ENCODE measurements around the gene MAML3.
A peak's percentile ranks its signal among the peaks of the same experiment; 100 is the strongest.

The MAML3 gene

DNA sequence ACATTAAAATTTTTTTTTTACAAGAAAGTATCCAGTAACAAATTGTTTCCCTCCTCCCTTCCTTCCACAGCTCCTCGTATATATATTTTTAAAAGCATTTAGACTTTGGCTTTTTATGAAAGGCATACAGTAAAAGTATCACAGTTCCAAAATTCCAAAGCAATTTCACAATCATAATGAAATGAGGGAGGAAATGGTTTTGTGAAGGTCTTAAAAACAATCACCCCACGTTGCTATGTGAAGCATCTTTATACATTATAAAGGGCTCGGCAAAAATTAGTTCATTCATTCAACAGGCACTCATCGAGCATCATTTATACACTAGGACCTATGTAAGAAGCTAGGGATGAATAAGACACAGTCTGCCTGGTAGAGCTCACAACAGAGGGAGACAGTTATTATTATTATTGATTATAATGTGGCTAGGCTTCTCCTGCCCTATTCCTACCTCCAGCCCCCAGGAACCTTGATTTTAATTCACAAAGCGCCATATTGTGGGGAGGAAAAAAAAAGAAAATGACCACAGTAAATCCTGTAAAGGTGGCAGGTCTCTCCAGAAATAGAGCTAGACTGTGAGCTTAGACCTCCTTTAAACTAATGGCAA is 239.9 kb downstream of the MAML3 start:
- ChIA-PET POLR2A (interaction anchor here (0.9 kb wide), 2 partner anchors 41 to 43 kb away, joined by 3 to 4 read pairs; no protein-coding TSS in a partner anchor), CTCF (no interaction called here)
- TF ChIP-seq, protein P1, sequence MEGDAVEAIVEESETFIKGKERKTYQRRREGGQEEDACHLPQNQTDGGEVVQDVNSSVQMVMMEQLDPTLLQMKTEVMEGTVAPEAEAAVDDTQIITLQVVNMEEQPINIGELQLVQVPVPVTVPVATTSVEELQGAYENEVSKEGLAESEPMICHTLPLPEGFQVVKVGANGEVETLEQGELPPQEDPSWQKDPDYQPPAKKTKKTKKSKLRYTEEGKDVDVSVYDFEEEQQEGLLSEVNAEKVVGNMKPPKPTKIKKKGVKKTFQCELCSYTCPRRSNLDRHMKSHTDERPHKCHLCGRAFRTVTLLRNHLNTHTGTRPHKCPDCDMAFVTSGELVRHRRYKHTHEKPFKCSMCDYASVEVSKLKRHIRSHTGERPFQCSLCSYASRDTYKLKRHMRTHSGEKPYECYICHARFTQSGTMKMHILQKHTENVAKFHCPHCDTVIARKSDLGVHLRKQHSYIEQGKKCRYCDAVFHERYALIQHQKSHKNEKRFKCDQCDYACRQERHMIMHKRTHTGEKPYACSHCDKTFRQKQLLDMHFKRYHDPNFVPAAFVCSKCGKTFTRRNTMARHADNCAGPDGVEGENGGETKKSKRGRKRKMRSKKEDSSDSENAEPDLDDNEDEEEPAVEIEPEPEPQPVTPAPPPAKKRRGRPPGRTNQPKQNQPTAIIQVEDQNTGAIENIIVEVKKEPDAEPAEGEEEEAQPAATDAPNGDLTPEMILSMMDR (IDR thresholded peaks at IDR 0.05; ENCODE audit: insufficient read depth, low read length, missing control alignments), result no peak
- H3K4me3 ChIP-seq (ENCODE audit: low read depth, low read length), result no peak overlapping the region
- peak; percentile 80 for DNase-seq (ENCODE audit: low read depth, low spot score)

DNA sequence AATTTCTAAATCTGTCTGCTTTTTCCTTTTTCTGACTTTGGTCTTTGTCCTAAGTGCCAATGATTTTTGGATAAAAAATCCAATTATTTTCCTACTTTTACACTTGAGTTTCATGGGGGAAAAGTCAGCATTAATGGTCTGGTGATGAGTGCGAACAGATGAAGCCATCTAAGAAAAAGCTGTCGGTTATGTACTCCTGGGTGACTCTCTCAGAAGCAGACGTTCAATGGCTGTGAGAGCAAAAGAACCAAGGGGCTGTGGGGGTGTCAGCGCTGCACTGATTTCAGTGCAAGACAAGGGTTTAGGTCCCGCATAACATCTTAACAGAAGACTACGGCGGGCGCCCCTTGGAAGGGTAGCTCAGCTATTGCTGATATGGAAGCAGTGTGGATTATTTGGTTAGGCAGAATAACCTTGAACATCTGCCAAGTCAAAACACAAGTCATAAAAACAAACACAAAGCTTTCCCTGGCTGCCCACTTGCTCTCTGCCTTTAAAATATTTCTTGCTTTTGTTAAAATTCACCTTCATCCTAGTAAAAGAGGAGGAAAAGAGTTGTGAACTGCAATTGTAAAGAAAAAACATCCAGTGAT is 240.5 kb downstream of the MAML3 start:
- H3K4me3 ChIP-seq (ENCODE audit: low read depth, low read length), result no peak overlapping the region
- POLR2A ChIA-PET, result interaction anchor here (0.9 kb wide), 2 partner anchors 40 to 42 kb away, joined by 3 to 4 read pairs; no protein-coding TSS in a partner anchor

DNA sequence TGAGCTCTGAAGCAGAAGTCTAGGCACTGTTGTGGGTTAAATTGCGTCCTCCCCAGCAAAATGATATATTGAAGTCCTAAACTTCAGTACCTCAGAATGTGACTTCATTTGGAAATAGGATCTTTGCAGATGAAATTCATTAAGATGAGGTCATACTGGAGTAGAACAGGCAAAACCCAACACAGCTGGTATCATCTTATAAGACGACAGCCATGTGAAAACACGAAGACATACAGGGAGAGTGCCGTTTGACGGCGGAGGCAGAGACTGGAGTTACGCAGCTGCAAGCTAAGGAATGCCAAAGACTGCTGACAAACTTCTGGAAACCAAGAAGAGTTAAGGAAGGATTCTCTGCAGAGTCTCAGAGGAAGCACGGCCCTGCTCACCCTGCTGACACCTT is 241.5 kb downstream of the MAML3 start:
- H3K4me3 ChIP-seq (ENCODE audit: low read depth, low read length), result no peak overlapping the region
- TF ChIP-seq, protein P1 (IDR thresholded peaks at IDR 0.05; ENCODE audit: insufficient read depth, low read length, missing control alignments), result no peak
- POLR2A ChIA-PET, result no interaction called here
- no peak for DNase-seq (ENCODE audit: low read depth, low spot score)
- CTCF ChIA-PET, result no interaction called here

More for the DNA sequence above, 240.5 kb downstream of the MAML3 start:
- CTCF ChIA-PET, result no interaction called here
- TF ChIP-seq, protein P1 (IDR thresholded peaks at IDR 0.05; ENCODE audit: insufficient read depth, low read length, missing control alignments), result no peak
- no peak for DNase-seq (ENCODE audit: low read depth, low spot score)

DNA sequence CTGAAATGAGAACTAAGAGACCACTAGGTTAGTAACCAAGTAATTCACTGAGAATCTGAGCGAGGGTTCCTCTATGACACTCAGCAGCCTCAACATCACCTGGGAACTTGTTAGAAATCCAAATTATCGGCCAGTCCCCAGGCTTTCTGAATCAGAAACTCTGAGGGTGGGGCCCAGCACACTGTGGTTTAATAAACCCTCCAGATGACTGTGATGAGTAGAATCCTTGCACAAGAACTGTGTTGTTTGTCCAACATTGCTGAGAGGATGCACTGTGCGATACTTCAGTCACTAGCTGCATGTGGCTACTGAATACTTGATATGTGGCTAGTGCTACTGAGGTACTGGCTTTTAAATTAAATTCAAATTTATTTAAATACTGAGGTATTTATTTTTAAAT is 243.9 kb downstream of the MAML3 start:
- TF ChIP-seq, protein P1 (IDR thresholded peaks at IDR 0.05; ENCODE audit: insufficient read depth, low read length, missing control alignments), result no peak
- ChIA-PET POLR2A (no interaction called here), CTCF (no interaction called here)
- DNase-seq (ENCODE audit: low read depth, low spot score), result no peak
- no peak overlapping the region for H3K4me3 ChIP-seq (ENCODE audit: low read depth, low read length)

DNA sequence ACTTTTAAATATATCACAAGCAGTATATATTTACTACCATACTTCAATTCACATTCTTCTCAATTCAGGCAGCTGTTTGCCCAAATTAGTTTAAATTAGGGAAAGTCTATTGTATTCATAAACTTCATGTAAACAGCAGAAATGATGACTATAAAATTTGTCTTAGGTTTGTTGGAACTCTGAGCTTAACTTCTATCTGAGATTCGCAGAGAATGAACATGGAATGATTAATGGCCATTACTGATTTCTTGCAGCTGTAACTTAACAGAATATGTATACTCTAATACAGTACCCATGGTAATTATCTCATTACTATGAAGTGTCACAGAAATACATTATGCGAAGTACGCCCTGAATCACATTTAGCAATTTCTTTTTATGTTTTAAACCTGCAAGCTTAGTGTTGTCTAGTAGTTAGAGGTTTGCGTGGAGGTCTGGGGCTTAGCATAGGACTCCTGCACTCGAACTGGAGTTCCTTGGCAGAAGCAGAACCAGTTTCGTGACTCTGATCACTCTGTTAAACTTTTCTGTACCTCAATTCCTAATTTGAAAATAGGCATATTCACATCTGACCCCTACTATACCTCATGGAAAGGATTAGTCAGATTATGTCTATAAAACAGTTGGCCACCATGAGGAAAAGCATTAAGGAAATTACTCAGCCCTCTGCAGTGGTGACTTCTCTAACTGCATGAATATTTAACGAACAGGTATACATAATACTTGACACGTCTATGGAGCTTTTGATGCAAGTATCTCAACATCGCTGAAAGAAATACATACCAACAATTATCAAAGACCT is 245.1 kb downstream of the MAML3 start:
- POLR2A ChIA-PET, result no interaction called here
- DNase-seq (ENCODE audit: low read depth, low spot score), result no peak

More for the DNA sequence above, 245.1 kb downstream of the MAML3 start:
- TF ChIP-seq, protein P1 (IDR thresholded peaks at IDR 0.05; ENCODE audit: insufficient read depth, low read length, missing control alignments), result no peak
- CTCF ChIA-PET, result interaction anchor here (1.6 kb wide), 1 partner anchor 13 kb away, joined by 4 read pairs; no protein-coding TSS in a partner anchor
- H3K4me3 ChIP-seq (ENCODE audit: low read depth, low read length), result no peak overlapping the region

Measured in AG04449 (cell line).